Erythroblast (primary cell): ENCODE data around the gene ZNF319.

Experiments
- GATA1 ChIP-seq: IDR thresholded peaks from 2 replicates; pipeline ENCODE4 v1.6.1; 2011; ENCODE audit warnings: low read depth, mild to moderate bottlenecking, control low read depth, low read length, moderate library complexity
- POLR2A ChIP-seq: IDR thresholded peaks from 2 replicates; pipeline ENCODE4 v1.6.1; 2011; ENCODE audit warnings: mild to moderate bottlenecking, low read length

- TF ChIP-seq POLR2A: no peak
- no peak for TF ChIP-seq GATA1
These were observed 39.5 kb downstream of the ZNF319 start for GRCh38 chr16:57960826-57961472.
